HUES64 (cell line): Measurements from ENCODE around the gene DIAPH3.

Experiments used
- H3K27ac ChIP-seq: 2 replicates; pipeline ENCODE4 v1.7.0; 2013; ENCODE audit warnings: low read depth, low read length, inconsistent platforms
- H3K27me3 ChIP-seq: 2 replicates; pipeline ENCODE4 v1.6.1; 2013; ENCODE audit warnings: mild to moderate bottlenecking, low read length; ENCODE audit not compliant: insufficient read depth
- H3K36me3 ChIP-seq: 2 replicates; pipeline ENCODE4 v1.6.1; 2013; ENCODE audit warnings: mild to moderate bottlenecking, low read length; ENCODE audit not compliant: insufficient read depth
- H3K4me1 ChIP-seq: 2 replicates; pipeline ENCODE4 v1.6.1; 2013; ENCODE audit warnings: mild to moderate bottlenecking, low read length, moderate library complexity; ENCODE audit not compliant: insufficient read depth
- H3K4me3 ChIP-seq: 2 replicates; pipeline ENCODE4 v1.5.1; 2013; ENCODE audit warnings: mild to moderate bottlenecking, low read length, moderate library complexity
- H3K9ac ChIP-seq: 2 replicates; pipeline ENCODE4 v1.6.1; 2013; ENCODE audit warnings: mild to moderate bottlenecking, low read depth, low read length
- H3K9me3 ChIP-seq: 2 replicates; pipeline ENCODE4 v1.6.1; 2013; ENCODE audit warnings: low read depth, low read length; ENCODE audit not compliant: insufficient read depth
- WGBS: fragments of 150-250, 120-280 bp; methylation state at CpG from one replicate; pipeline ENCODE4 v1.1.7; 2013; ENCODE audit warnings: missing lambda C conversion rate; 5-methylcytosine and 5-hydroxymethylcytosine counted together

Gene DIAPH3

GRCh38 chr13:60152114-60152513 is 11.6 kb downstream of the DIAPH3 start:
- H3K27me3 ChIP-seq, result no peaks in the 10 kb centered on the region
- no peak overlapping the region for H3K4me3 ChIP-seq
- H3K9me3 ChIP-seq, result no peaks in the 10 kb centered on the region
- H3K36me3 ChIP-seq, result no peaks in the 10 kb centered on the region
- no peak overlapping the region for H3K9ac ChIP-seq
- peaks cover 2% of the 10 kb centered on the region; the same call in 1 of the 2 replicates for H3K4me1 ChIP-seq
- no peak overlapping the region for H3K27ac ChIP-seq

- Histone ChIP-seq H3K9ac (no peak overlapping the region), H3K4me3 (no peak overlapping the region), H3K36me3 (no peaks in the 10 kb centered on the region), H3K27me3 (no peaks in the 10 kb centered on the region), H3K27ac (no peak overlapping the region), H3K9me3 (no peaks in the 10 kb centered on the region), H3K4me1 (no peaks in the 10 kb centered on the region)
- 93% methylated on average over 2 of the region's 2 CpGs for WGBS
Measured at GRCh38 chr13:60150538-60150937, 13.2 kb downstream of the DIAPH3 start.

GRCh38 chr13:60148918-60149317 is 14.8 kb downstream of the DIAPH3 start:
- 94% methylated on average over 4 of the region's 4 CpGs for whole genome bisulfite sequencing

GRCh38 chr13:60147361-60147760 is 16.4 kb downstream of the DIAPH3 start:
- H3K4me3 ChIP-seq, result no peak overlapping the region
- no peak overlapping the region for H3K9ac ChIP-seq
- no peaks in the 10 kb centered on the region for H3K36me3 ChIP-seq
- H3K27ac ChIP-seq, result no peak overlapping the region
- H3K4me1 ChIP-seq, result peaks cover 16% of the 10 kb centered on the region
- no peaks in the 10 kb centered on the region for H3K9me3 ChIP-seq
- H3K27me3 ChIP-seq, result no peaks in the 10 kb centered on the region

More at GRCh38 chr13:60148918-60149317, 14.8 kb downstream of the DIAPH3 start:
- Histone ChIP-seq H3K27ac (no peak overlapping the region), H3K9me3 (no peaks in the 10 kb centered on the region), H3K4me3 (no peak overlapping the region), H3K4me1 (peaks cover 7% of the 10 kb centered on the region), H3K36me3 (no peaks in the 10 kb centered on the region), H3K9ac (no peak overlapping the region), H3K27me3 (no peaks in the 10 kb centered on the region)

GRCh38 chr13:60146471-60146870 is 17.3 kb downstream of the DIAPH3 start:
- H3K9me3 ChIP-seq, result no peaks in the 10 kb centered on the region
- WGBS, result 91% methylated on average over 1 of the region's 2 CpGs

GRCh38 chr13:60143775-60144174 is 20.0 kb downstream of the DIAPH3 start:
- Histone ChIP-seq H3K36me3 (no peaks in the 10 kb centered on the region), H3K4me1 (peaks cover 16% of the 10 kb centered on the region), H3K9me3 (no peaks in the 10 kb centered on the region), H3K4me3 (no peak overlapping the region), H3K27me3 (no peaks in the 10 kb centered on the region), H3K27ac (peak overlapping the region; percentile 6; the same call in 1 of the 2 replicates), H3K9ac (no peak overlapping the region)
- WGBS, result 74% methylated on average over 3 of the region's 3 CpGs

More at GRCh38 chr13:60146471-60146870, 17.3 kb downstream of the DIAPH3 start:
- no peaks in the 10 kb centered on the region for H3K27me3 ChIP-seq
- H3K4me1 ChIP-seq, result peaks cover 16% of the 10 kb centered on the region
- no peaks in the 10 kb centered on the region for H3K36me3 ChIP-seq
- no peak overlapping the region for H3K27ac ChIP-seq
- no peak overlapping the region for H3K9ac ChIP-seq
- H3K4me3 ChIP-seq, result no peak overlapping the region

GRCh38 chr13:60139272-60139671 is 24.5 kb downstream of the DIAPH3 start:
- Histone ChIP-seq H3K9me3 (no peaks in the 10 kb centered on the region), H3K27ac (no peak overlapping the region), H3K9ac (no peak overlapping the region), H3K4me3 (no peak overlapping the region), H3K27me3 (no peaks in the 10 kb centered on the region), H3K4me1 (peaks cover 17% of the 10 kb centered on the region), H3K36me3 (no peaks in the 10 kb centered on the region)
- 96% methylated on average over 3 of the region's 3 CpGs for WGBS

- peaks cover 11% of the 10 kb centered on the region for H3K4me1 ChIP-seq
- no peaks in the 10 kb centered on the region for H3K9me3 ChIP-seq
- H3K9ac ChIP-seq, result no peak overlapping the region
- no peak overlapping the region for H3K4me3 ChIP-seq
- WGBS, result 86% methylated on average over 1 of the region's 1 CpG
- no peaks in the 10 kb centered on the region for H3K27me3 ChIP-seq
- H3K36me3 ChIP-seq, result no peaks in the 10 kb centered on the region; the same call in 1 of the 2 replicates
- H3K27ac ChIP-seq, result no peak overlapping the region
Measured at GRCh38 chr13:60138674-60139073, 25.1 kb downstream of the DIAPH3 start.

- no peaks in the 10 kb centered on the region for H3K27me3 ChIP-seq
- H3K9me3 ChIP-seq, result no peaks in the 10 kb centered on the region
- no peaks in the 10 kb centered on the region; the same call in 1 of the 2 replicates for H3K36me3 ChIP-seq
- WGBS, result 96% methylated on average over 8 of the region's 8 CpGs
- H3K4me1 ChIP-seq, result peaks cover 5% of the 10 kb centered on the region; the same call in 1 of the 2 replicates
- H3K4me3 ChIP-seq, result no peak overlapping the region
- H3K27ac ChIP-seq, result no peak overlapping the region
- no peak overlapping the region for H3K9ac ChIP-seq
Measured at GRCh38 chr13:60137911-60138560, 25.7 kb downstream of the DIAPH3 start.

- H3K27me3 ChIP-seq, result no peaks in the 10 kb centered on the region
- no peak overlapping the region for H3K4me3 ChIP-seq
- H3K36me3 ChIP-seq, result peaks cover 13% of the 10 kb centered on the region
- H3K27ac ChIP-seq, result no peak overlapping the region
- no peak overlapping the region for H3K9ac ChIP-seq
- 44% methylated on average over 1 of the region's 1 CpG for WGBS
- no peaks in the 10 kb centered on the region for H3K9me3 ChIP-seq
- H3K4me1 ChIP-seq, result peaks cover 4% of the 10 kb centered on the region; the same call in 1 of the 2 replicates
Measured at GRCh38 chr13:60135344-60135743, 28.4 kb downstream of the DIAPH3 start.

- H3K27me3 ChIP-seq, result no peaks in the 10 kb centered on the region
- WGBS, result 81% methylated on average over 3 of the region's 4 CpGs
- peaks cover 4% of the 10 kb centered on the region; the same call in 1 of the 2 replicates for H3K4me1 ChIP-seq
- no peak overlapping the region for H3K27ac ChIP-seq
- H3K9me3 ChIP-seq, result no peaks in the 10 kb centered on the region
- no peak overlapping the region for H3K4me3 ChIP-seq
- no peak overlapping the region for H3K9ac ChIP-seq
- peaks cover 13% of the 10 kb centered on the region for H3K36me3 ChIP-seq
Measured at GRCh38 chr13:60134376-60134775, 29.4 kb downstream of the DIAPH3 start.

- no peak overlapping the region for H3K9ac ChIP-seq
- 90% methylated on average over 3 of the region's 3 CpGs for WGBS
- H3K4me3 ChIP-seq, result no peak overlapping the region
- peaks cover 6% of the 10 kb centered on the region; the same call in 1 of the 2 replicates for H3K36me3 ChIP-seq
- no peak overlapping the region for H3K27ac ChIP-seq
- H3K27me3 ChIP-seq, result no peaks in the 10 kb centered on the region
- no peaks in the 10 kb centered on the region for H3K4me1 ChIP-seq
- no peaks in the 10 kb centered on the region for H3K9me3 ChIP-seq
Measured at GRCh38 chr13:60121337-60121687, 42.4 kb downstream of the DIAPH3 start.
